HEK293 (cell line): ENCODE measurements around the gene ABCG1.

Experiments used
- CTCF ChIA-PET: fragments of 350-600 bp; formaldehyde crosslinking; extraction: SDS; loops from one replicate; lab custom pipeline; 2021; ENCODE audit warnings: antibody characterized with exemption; lab: Yijun Ruan, JAX
- POLR2A ChIA-PET: fragments of 300-600 bp; formaldehyde crosslinking; extraction: SDS; loops from one replicate; lab custom pipeline; 2020; ENCODE audit warnings: antibody characterized with exemption, inconsistent platforms; lab: Yijun Ruan, JAX
- H3K27ac ChIP-seq: fragments of 200-500 bp; sonication (Bioruptor generic); 2 replicates; pipeline ENCODE4 v1.5.1; 2014; ENCODE audit warnings: low read depth, low read length, control low read depth, inconsistent platforms; ENCODE audit errors: extremely low read depth
- H3K36me3 ChIP-seq, 2 experiments: fragments of 200-500 bp in 1 of 2; sonication (Bioruptor generic) in 1 of 2; 1 replicate in 1 of 2; 2 replicates in 1 of 2; pipeline ENCODE4 v1.5.1; 2014 to 2017; ENCODE audit warnings: inconsistent platforms in 2 of 2, low read length in 2 of 2; ENCODE audit not compliant: control insufficient read depth in 2 of 2, insufficient read depth in 1 of 2
- H3K4me1 ChIP-seq: fragments of 200-500 bp; sonication (Bioruptor generic); 2 replicates; pipeline ENCODE4 v1.5.1; 2014; ENCODE audit warnings: mild to moderate bottlenecking, low read length, inconsistent platforms; ENCODE audit not compliant: control insufficient read depth, insufficient read depth
- H3K4me3 ChIP-seq: 2 replicates; pipeline ENCODE4 v1.5.1; 2011; ENCODE audit warnings: low read depth, mild to moderate bottlenecking, control low read depth, low read length, moderate library complexity
- H3K9me3 ChIP-seq: fragments of 200-500 bp; sonication (Bioruptor generic); 2 replicates; pipeline ENCODE4 v1.5.1; 2014; ENCODE audit warnings: low read depth, low read length, inconsistent platforms; ENCODE audit not compliant: control insufficient read depth, insufficient read depth
- BCL11B ChIP-seq: fragments of 450-650 bp; formaldehyde crosslinking; IDR thresholded peaks from 2 replicates; pipeline ENCODE4 v1.5.1; 2016; ENCODE audit warnings: low read depth, missing biosample characterization, missing genetic modification characterization
- KLF1 ChIP-seq: fragments of 450-650 bp; formaldehyde crosslinking; IDR thresholded peaks from 2 replicates; pipeline ENCODE4 v1.5.1; 2016; ENCODE audit warnings: missing biosample characterization, missing genetic modification characterization
- REPIN1 ChIP-seq: fragments of 450-650 bp; formaldehyde crosslinking; IDR thresholded peaks from 2 replicates; pipeline ENCODE4 v1.5.1; 2017; ENCODE audit warnings: missing biosample characterization, missing genetic modification characterization, low read depth
- SCRT2 ChIP-seq: fragments of 450-650 bp; formaldehyde crosslinking; IDR thresholded peaks from 2 replicates; pipeline ENCODE4 v1.5.1; 2016; ENCODE audit warnings: missing biosample characterization, missing genetic modification characterization
- SP2 ChIP-seq: fragments of 450-650 bp; formaldehyde crosslinking; IDR thresholded peaks from 2 replicates; pipeline ENCODE4 v1.5.1; 2016; ENCODE audit warnings: missing biosample characterization, missing genetic modification characterization
- ZNF121 ChIP-seq: fragments of 450-650 bp; formaldehyde crosslinking; IDR thresholded peaks from 2 replicates; pipeline ENCODE4 v1.5.1; 2016; ENCODE audit warnings: missing biosample characterization, missing genetic modification characterization
- ZNF132 ChIP-seq: fragments of 450-650 bp; formaldehyde crosslinking; IDR thresholded peaks from 2 replicates; pipeline ENCODE4 v1.5.1; 2017; ENCODE audit warnings: missing biosample characterization, missing genetic modification characterization, borderline replicate concordance
- ZNF169 ChIP-seq: fragments of 450-650 bp; formaldehyde crosslinking; IDR thresholded peaks from 2 replicates; pipeline ENCODE4 v1.5.1; 2016; ENCODE audit warnings: missing biosample characterization, missing genetic modification characterization
- ZNF23 ChIP-seq: fragments of 450-650 bp; formaldehyde crosslinking; IDR thresholded peaks from 2 replicates; pipeline ENCODE4 v1.5.1; 2016; ENCODE audit warnings: missing biosample characterization, missing genetic modification characterization, borderline replicate concordance
- ZNF239 ChIP-seq: fragments of 450-650 bp; formaldehyde crosslinking; IDR thresholded peaks from 2 replicates; pipeline ENCODE4 v1.5.1; 2016; ENCODE audit warnings: missing biosample characterization, missing genetic modification characterization
- ZNF24 ChIP-seq: fragments of 450-650 bp; formaldehyde crosslinking; IDR thresholded peaks from 2 replicates; pipeline ENCODE4 v1.5.1; 2016; ENCODE audit warnings: missing biosample characterization, missing genetic modification characterization
- ZNF341 ChIP-seq: fragments of 450-650 bp; formaldehyde crosslinking; IDR thresholded peaks from 2 replicates; pipeline ENCODE4; 2016; ENCODE audit warnings: low read depth, missing biosample characterization, missing genetic modification characterization
- ZNF366 ChIP-seq: fragments of 450-650 bp; formaldehyde crosslinking; conservative IDR thresholded peaks from 2 replicates; pipeline ENCODE4 v1.5.1; 2016; ENCODE audit warnings: missing biosample characterization, missing genetic modification characterization
- ZNF548 ChIP-seq: fragments of 450-650 bp; formaldehyde crosslinking; IDR thresholded peaks from 2 replicates; pipeline ENCODE4 v1.5.1; 2016; ENCODE audit warnings: missing biosample characterization, missing genetic modification characterization
- ZNF549 ChIP-seq: fragments of 450-650 bp; IDR thresholded peaks from 2 replicates; pipeline ENCODE4 v1.5.1; 2018; ENCODE audit warnings: missing biosample characterization, missing genetic modification characterization, mild to moderate bottlenecking, inconsistent platforms, moderate library complexity
- ZNF596 ChIP-seq: fragments of 450-650 bp; IDR thresholded peaks from 2 replicates; pipeline ENCODE4 v1.5.0; 2018; ENCODE audit warnings: missing biosample characterization, mild to moderate bottlenecking, missing genetic modification characterization, moderate library complexity
- ZNF624 ChIP-seq: fragments of 450-650 bp; formaldehyde crosslinking; IDR thresholded peaks from 2 replicates; pipeline ENCODE4 v1.5.1; 2017; ENCODE audit warnings: missing biosample characterization, missing genetic modification characterization
- TF ChIP-seq, protein P1 (sequence below): fragments of 450-650 bp; formaldehyde crosslinking; IDR thresholded peaks from 2 replicates; pipeline ENCODE4 v1.5.1; 2016; ENCODE audit warnings: missing biosample characterization, missing genetic modification characterization
- TF ChIP-seq, protein P2 (sequence below): sonication (generic); formaldehyde crosslinking; IDR thresholded peaks from 2 replicates; pipeline ENCODE4 v1.8.1; 2022; ENCODE audit warnings: mild to moderate bottlenecking, moderate library complexity, missing genetic modification reagents
- TF ChIP-seq, protein P3 (sequence below): fragments of 450-650 bp; formaldehyde crosslinking; IDR thresholded peaks from 2 replicates; pipeline ENCODE4 v1.5.1; 2016; ENCODE audit warnings: missing biosample characterization, missing genetic modification characterization, borderline replicate concordance

Gene ABCG1

DNA sequence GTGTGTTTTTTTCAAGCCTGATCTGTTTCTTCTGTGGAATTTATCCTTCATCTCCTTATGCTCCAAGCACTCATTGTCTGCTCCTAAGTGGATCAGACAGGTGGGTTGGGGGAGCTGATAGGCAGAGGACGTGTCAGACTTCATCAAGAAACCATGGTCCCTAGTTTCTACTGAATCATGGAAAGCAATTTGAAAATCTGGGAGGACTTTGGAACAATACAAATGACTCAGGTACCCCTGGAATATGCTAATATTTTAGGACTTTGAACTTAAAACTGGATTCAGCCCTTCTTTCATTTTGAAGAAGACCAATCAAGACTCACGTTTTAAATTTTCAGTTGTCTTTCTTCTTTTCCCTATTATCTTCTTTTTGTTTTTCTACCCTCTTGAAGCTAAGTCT is 7.7 kb downstream of the ABCG1 start:
- H3K36me3 ChIP-seq: no peaks in the 10 kb centered on the region
- H3K27ac ChIP-seq: no peak overlapping the region
- POLR2A ChIA-PET: interaction anchor here (0.7 kb wide), 2 partner anchors 296 to 583 kb away, joined by 3 read pairs; no protein-coding TSS in a partner anchor
- CTCF ChIA-PET: interaction anchor here (1.8 to 3.1 kb wide), 2 partner anchors 33 to 83 kb away, joined by 5 to 15 read pairs; no protein-coding TSS in a partner anchor
- peaks cover 4% of the 10 kb centered on the region; the same call in 1 of the 2 replicates for H3K4me1 ChIP-seq
- TF ChIP-seq SCRT2 (tag by site-specific recombination) (peak; percentile 39), ZNF239 (tag by site-specific recombination) (no peak)
- H3K4me3 ChIP-seq: no peak overlapping the region
- H3K9me3 ChIP-seq: no peaks in the 10 kb centered on the region

DNA sequence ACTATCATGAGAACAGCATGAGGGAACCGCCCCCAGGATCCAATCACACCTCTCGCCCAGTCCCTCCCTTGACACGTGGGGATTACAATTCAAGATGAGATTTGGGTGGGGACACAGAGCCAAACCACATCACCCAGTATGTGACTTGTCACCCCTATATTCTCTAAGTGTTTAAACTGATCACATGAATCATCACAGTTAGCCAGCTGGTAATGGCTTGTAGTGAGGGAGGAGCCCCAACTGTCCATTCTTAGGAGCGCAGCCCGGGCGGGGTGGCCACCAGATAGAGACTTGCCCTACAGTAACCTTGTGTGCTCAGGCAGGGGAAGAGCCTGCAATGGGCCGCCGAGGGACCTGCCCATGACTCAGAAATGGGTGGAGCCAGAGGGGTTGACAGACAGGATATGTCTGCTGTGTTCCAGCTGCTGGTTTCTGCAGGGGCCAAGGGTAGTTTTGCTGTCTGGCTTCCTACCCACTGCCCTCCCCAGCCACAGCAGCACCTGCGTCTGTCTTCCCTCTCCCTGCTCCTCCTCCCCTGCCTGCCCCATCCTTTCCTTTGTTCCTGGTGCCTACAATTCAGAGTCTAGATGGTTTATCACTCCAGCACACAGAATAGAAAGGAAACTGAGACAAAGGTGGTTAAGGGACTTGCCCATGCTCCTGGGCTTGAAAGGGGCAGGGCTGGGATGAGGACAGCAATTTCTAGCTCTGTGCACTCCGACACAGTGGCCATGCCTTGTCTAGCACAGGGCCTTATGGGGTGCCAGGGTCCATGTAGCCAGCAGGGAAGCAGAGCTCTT is 9.2 kb downstream of the ABCG1 start:
- H3K9me3 ChIP-seq: no peaks in the 10 kb centered on the region
- no peak overlapping the region for H3K4me3 ChIP-seq
- POLR2A ChIA-PET: no interaction called here
- H3K36me3 ChIP-seq: no peaks in the 10 kb centered on the region
- CTCF ChIA-PET: interaction anchor here (1.3 kb wide), 1 partner anchor 10 kb away, joined by 4 read pairs; no protein-coding TSS in a partner anchor
- H3K4me1 ChIP-seq: peaks cover 8% of the 10 kb centered on the region
- H3K27ac ChIP-seq: no peak overlapping the region
- TF ChIP-seq ZNF23 (tag by site-specific recombination) (no peak), KLF1 (tag by site-specific recombination) (peak; percentile 97), ZNF341 (tag by site-specific recombination) (peak; percentile 53), ZNF548 (tag by site-specific recombination) (peak; percentile 56; the same call in 1 of the 2 replicates)
- TF ChIP-seq, protein P1, sequence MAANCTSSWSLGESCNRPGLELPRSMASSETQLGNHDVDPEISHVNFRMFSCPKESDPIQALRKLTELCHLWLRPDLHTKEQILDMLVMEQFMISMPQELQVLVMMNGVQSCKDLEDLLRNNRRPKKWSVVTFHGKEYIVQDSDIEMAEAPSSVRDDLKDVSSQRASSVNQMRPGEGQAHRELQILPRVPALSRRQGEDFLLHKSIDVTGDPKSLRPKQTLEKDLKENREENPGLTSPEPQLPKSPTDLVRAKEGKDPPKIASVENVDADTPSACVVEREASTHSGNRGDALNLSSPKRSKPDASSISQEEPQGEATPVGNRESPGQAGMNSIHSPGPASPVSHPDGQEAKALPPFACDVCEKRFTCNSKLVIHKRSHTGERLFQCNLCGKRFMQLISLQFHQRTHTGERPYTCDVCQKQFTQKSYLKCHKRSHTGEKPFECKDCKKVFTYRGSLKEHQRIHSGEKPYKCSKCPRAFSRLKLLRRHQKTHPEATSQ (tag by site-specific recombination): 0 out of 2 replicates have a peak, but pooled peaks have one; percentile 13

DNA sequence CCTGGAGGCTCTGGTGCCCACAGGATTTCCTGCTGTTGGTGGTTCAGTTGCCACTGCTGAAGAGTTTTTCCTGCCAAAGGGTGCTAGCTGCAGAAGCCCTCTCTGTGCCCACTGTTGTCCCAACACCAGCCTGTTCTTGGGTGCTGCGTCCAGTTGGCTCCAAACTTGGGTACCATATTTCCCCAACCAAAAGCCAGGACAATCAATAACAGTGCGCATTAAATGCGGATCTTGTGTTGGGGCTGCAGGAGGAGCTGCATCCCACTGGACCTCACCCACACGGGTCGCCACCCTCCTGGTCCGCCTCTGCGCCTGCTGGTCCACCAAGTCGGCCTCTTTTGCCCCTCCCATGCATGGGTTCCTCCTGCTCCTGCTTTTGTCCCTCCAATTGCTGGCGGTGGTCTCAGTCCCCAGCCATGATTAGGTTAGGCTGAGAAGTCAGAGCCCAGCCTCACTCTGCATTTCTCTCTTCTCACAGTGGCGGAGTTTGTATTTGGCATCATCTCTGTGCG is 9.8 kb downstream of the ABCG1 start:
- POLR2A ChIA-PET: interaction anchor here (0.7 kb wide), 1 partner anchor 39 kb away, joined by 3 read pairs; no protein-coding TSS in a partner anchor
- CTCF ChIA-PET: interaction anchor here (1.0 to 1.3 kb wide), 3 partner anchors 9 to 30 kb away, joined by 3 to 4 read pairs (median 3); no protein-coding TSS in a partner anchor
- Histone ChIP-seq H3K4me1 (peaks cover 14% of the 10 kb centered on the region), H3K36me3 (no peaks in the 10 kb centered on the region), H3K4me3 (no peak overlapping the region), H3K27ac (no peak overlapping the region), H3K9me3 (no peaks in the 10 kb centered on the region)
- TF ChIP-seq BCL11B (tag by site-specific recombination): no peak
- no peak for TF ChIP-seq ZNF132
- no peak for TF ChIP-seq ZNF596 (tag by site-specific recombination)
- no peak for TF ChIP-seq ZNF624 (tag by site-specific recombination)
- no peak for TF ChIP-seq ZNF549 (tag by site-specific recombination)
- no peak for TF ChIP-seq ZNF24
- TF ChIP-seq ZNF366 (tag by site-specific recombination): no peak
- TF ChIP-seq ZNF169 (tag by site-specific recombination): no peak
- no peak for TF ChIP-seq REPIN1
- TF ChIP-seq, protein P2, sequence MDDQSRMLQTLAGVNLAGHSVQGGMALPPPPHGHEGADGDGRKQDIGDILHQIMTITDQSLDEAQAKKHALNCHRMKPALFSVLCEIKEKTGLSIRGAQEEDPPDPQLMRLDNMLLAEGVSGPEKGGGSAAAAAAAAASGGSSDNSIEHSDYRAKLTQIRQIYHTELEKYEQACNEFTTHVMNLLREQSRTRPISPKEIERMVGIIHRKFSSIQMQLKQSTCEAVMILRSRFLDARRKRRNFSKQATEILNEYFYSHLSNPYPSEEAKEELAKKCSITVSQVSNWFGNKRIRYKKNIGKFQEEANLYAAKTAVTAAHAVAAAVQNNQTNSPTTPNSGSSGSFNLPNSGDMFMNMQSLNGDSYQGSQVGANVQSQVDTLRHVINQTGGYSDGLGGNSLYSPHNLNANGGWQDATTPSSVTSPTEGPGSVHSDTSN (CRISPR knock-in tag): no peak
- TF ChIP-seq SP2 (tag by site-specific recombination): no peak
- TF ChIP-seq ZNF121 (tag by site-specific recombination): no peak
- TF ChIP-seq ZNF548 (tag by site-specific recombination): no peak
- TF ChIP-seq, protein P3, sequence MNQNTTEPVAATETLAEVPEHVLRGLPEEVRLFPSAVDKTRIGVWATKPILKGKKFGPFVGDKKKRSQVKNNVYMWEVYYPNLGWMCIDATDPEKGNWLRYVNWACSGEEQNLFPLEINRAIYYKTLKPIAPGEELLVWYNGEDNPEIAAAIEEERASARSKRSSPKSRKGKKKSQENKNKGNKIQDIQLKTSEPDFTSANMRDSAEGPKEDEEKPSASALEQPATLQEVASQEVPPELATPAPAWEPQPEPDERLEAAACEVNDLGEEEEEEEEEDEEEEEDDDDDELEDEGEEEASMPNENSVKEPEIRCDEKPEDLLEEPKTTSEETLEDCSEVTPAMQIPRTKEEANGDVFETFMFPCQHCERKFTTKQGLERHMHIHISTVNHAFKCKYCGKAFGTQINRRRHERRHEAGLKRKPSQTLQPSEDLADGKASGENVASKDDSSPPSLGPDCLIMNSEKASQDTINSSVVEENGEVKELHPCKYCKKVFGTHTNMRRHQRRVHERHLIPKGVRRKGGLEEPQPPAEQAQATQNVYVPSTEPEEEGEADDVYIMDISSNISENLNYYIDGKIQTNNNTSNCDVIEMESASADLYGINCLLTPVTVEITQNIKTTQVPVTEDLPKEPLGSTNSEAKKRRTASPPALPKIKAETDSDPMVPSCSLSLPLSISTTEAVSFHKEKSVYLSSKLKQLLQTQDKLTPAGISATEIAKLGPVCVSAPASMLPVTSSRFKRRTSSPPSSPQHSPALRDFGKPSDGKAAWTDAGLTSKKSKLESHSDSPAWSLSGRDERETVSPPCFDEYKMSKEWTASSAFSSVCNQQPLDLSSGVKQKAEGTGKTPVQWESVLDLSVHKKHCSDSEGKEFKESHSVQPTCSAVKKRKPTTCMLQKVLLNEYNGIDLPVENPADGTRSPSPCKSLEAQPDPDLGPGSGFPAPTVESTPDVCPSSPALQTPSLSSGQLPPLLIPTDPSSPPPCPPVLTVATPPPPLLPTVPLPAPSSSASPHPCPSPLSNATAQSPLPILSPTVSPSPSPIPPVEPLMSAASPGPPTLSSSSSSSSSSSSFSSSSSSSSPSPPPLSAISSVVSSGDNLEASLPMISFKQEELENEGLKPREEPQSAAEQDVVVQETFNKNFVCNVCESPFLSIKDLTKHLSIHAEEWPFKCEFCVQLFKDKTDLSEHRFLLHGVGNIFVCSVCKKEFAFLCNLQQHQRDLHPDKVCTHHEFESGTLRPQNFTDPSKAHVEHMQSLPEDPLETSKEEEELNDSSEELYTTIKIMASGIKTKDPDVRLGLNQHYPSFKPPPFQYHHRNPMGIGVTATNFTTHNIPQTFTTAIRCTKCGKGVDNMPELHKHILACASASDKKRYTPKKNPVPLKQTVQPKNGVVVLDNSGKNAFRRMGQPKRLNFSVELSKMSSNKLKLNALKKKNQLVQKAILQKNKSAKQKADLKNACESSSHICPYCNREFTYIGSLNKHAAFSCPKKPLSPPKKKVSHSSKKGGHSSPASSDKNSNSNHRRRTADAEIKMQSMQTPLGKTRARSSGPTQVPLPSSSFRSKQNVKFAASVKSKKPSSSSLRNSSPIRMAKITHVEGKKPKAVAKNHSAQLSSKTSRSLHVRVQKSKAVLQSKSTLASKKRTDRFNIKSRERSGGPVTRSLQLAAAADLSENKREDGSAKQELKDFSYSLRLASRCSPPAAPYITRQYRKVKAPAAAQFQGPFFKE (tag by site-specific recombination): no peak
